ENCODE measurements around the gene PLA2R1.

Gene PLA2R1

DNA sequence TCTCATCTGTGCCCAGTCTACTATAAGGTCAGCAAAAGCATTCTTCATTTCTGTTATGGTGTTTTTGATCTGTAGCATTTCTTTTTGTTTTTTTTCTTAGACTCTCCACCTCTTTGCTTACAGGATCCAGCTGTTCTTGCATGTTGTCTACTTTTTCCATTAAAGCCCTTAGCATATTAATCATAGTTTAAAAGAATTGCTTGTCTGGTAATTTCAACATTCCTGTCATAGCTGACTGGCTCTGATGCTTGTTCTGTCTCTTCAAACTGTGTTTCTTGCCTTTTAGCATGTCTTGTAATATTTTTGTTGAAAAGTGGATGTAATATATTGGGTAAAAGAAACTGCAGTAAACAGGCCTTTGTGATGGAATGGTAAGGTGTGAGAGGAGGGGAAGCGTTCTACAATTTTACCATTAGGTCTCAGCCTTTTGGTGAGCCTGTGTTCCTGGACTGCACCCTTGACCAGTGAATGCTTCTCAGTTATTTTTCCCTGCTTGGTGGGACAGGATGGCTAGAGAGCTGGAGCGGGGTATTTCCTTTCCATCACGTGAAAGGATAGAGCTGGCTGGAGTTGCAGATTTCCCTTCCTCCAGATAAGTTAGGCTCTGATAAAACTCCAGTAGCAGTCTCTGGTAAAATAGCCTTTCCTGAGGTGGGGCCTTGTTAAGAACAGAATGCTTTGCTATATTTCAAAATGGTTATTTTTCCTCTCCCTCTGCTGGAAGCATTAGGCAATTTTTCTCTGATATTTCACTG, 65.4 kb downstream of the PLA2R1 start:
- DNase-seq (ENCODE audit: low read depth), result peak; percentile 15
- TF ChIP-seq, protein P1, sequence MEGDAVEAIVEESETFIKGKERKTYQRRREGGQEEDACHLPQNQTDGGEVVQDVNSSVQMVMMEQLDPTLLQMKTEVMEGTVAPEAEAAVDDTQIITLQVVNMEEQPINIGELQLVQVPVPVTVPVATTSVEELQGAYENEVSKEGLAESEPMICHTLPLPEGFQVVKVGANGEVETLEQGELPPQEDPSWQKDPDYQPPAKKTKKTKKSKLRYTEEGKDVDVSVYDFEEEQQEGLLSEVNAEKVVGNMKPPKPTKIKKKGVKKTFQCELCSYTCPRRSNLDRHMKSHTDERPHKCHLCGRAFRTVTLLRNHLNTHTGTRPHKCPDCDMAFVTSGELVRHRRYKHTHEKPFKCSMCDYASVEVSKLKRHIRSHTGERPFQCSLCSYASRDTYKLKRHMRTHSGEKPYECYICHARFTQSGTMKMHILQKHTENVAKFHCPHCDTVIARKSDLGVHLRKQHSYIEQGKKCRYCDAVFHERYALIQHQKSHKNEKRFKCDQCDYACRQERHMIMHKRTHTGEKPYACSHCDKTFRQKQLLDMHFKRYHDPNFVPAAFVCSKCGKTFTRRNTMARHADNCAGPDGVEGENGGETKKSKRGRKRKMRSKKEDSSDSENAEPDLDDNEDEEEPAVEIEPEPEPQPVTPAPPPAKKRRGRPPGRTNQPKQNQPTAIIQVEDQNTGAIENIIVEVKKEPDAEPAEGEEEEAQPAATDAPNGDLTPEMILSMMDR (conservative IDR thresholded peaks at IDR 0.05; ENCODE audit: control insufficient read depth, insufficient read depth, low read depth, low read length), result peak; percentile 13
- H3K4me3 ChIP-seq (ENCODE audit: control insufficient read depth, low read depth, low read length), result no peak overlapping the region

DNA sequence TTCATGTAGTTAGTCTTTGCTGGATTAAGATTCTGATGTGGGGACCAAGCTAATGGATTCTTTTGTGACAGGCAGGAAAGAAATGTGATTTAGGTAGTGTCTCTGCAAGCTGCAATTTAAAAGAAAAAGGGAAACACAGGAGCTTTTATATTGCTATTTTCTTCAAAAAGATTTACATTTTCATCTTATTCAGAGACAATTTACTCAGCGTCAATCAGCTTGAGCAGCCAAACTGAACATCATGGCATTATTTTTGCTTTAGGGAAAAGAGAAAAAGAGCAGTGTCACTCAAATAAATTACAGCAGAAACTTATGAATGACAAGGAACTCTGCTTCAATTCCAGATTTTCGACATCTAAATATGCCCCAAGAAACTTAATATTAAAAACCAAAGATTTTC, 67.4 kb downstream of the PLA2R1 start:
- TF ChIP-seq, protein P1 (conservative IDR thresholded peaks at IDR 0.05; ENCODE audit: control insufficient read depth, insufficient read depth, low read depth, low read length), result no peak
- no peak for DNase-seq (ENCODE audit: low read depth)
- no peak overlapping the region for H3K4me3 ChIP-seq (ENCODE audit: control insufficient read depth, low read depth, low read length)

DNA sequence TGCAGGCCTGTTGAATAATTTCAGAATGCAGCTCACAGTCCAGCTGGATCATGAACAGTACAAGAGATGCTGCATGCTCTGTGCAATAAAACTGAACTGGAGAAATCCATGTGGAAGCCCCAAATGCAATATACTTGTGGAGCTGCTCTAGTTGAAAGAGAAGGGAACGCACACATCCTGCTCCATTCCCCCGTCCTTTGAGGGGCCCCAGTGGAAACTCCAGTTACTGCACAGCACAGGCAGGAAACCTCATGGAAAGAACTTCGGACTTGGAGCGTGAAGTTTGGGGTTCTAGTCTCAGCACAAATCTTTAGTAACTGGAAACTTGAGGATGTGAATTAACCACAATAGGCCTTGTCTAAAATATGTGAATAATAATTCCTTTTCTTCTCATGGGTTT, 73.2 kb downstream of the PLA2R1 start:
- DNase-seq (ENCODE audit: low read depth), result no peak
- H3K4me3 ChIP-seq (ENCODE audit: control insufficient read depth, low read depth, low read length), result no peak overlapping the region
- TF ChIP-seq, protein P1 (conservative IDR thresholded peaks at IDR 0.05; ENCODE audit: control insufficient read depth, insufficient read depth, low read depth, low read length), result no peak

DNA sequence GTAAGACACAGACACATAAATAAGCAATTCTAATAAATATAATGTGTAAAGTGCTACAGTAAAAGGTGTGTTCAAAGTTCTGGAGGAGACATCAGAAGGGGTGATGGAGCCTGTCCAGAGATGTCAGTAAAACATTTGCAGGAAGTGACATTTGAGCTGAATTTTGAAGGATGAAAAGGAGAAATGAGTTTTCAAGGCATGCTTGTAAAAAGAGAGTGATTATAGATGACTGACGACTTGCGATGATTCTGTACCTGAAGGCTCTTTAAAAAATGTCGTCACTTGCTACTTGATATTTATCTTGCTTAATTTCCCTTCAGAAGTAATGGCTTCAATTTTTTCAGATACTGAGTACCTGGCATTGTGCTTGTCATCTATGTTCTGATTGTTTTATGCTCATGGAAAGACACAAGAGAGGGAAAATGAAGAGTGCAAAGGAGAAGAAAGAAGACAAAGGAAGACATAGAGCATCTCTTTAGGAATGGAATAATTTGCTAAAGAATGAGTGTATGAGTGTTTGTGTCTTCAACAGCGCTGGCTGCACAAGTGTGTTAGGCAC, 73.9 kb downstream of the PLA2R1 start:
- no peak for DNase-seq (ENCODE audit: low read depth)
- TF ChIP-seq, protein P1 (conservative IDR thresholded peaks at IDR 0.05; ENCODE audit: control insufficient read depth, insufficient read depth, low read depth, low read length), result no peak
- no peak overlapping the region for H3K4me3 ChIP-seq (ENCODE audit: control insufficient read depth, low read depth, low read length)

DNA sequence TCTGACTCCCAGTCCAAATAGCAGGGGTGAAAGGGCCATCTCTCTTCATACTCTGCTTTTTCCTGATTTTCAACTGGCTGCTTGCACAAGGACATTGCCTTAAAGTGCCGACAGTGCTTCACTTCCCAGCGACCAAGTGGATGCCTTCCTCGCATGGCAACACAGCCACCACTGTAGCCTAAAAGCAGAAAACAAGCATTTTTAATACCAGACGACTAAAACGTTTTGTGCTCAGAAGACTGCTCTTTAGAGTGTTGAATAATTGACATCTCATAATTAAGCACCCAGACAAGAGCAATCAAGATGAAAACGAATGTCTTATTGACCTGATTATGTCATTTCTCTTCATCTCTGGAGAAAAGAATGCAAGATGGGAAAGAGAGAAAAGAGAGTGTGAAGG, 75.2 kb downstream of the PLA2R1 start:
- no peak overlapping the region for H3K4me3 ChIP-seq (ENCODE audit: control insufficient read depth, low read depth, low read length)
- TF ChIP-seq, protein P1 (conservative IDR thresholded peaks at IDR 0.05; ENCODE audit: control insufficient read depth, insufficient read depth, low read depth, low read length), result no peak
- DNase-seq (ENCODE audit: low read depth), result no peak

DNA sequence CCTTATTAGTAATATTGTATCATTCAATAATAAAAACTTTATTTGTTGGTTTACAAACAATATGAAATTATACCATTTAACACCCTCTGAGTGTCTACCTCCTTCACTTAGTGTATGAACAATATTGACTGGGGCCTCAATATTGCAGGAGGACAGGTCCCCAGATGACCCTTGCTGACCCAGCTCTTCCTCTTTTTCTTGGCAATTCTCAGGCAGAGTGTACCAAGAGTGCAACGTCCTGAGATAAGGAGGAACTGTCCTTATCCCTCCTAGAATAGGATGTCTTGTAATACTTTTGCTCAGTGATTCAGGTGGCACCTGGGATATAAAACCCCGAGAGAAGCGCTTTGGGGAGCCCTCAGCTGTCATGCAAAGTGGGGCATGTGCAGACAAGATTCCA, 76.8 kb downstream of the PLA2R1 start:
- no peak overlapping the region for H3K4me3 ChIP-seq (ENCODE audit: control insufficient read depth, low read depth, low read length)
- no peak for DNase-seq (ENCODE audit: low read depth)
- TF ChIP-seq, protein P1 (conservative IDR thresholded peaks at IDR 0.05; ENCODE audit: control insufficient read depth, insufficient read depth, low read depth, low read length), result no peak

Measured in fibroblast of mammary gland (primary cell).